ENCODE measurements around the gene IQCF6. TPM values are rescaled to one million over a fixed set of nuclear protein-coding genes. Genes with fewer than 3 reads are reported as not detected.

Gene IQCF6
- total RNA-seq, 1 experiment from 2014 or later = not detected

- H3K79me2 ChIP-seq (ENCODE audit: low read depth) = no peaks in the 10 kb centered on the region
- H3K27me3 ChIP-seq (ENCODE audit: insufficient read depth, low read depth) = peaks cover 11% of the 10 kb centered on the region; the same call in 1 of the 2 replicates
- DNase-seq = no peak
- H3K9me3 ChIP-seq (ENCODE audit: insufficient read depth, low read depth) = no peaks in the 10 kb centered on the region
- H2AFZ ChIP-seq = no peak overlapping the region
- POLR2A ChIA-PET (ENCODE audit: unreplicated experiment) = no interaction called here
- no peak overlapping the region for H3K4me2 ChIP-seq
- no peaks in the 10 kb centered on the region for H3F3A ChIP-seq (ENCODE audit: insufficient read depth, low read depth)
- no peaks in the 10 kb centered on the region for H3K36me3 ChIP-seq (ENCODE audit: low read depth)
- H3K27ac ChIP-seq = no peak overlapping the region
- H3K9me2 ChIP-seq (ENCODE audit: insufficient read depth) = no peaks in the 10 kb centered on the region
- TF ChIP-seq, protein P1, sequence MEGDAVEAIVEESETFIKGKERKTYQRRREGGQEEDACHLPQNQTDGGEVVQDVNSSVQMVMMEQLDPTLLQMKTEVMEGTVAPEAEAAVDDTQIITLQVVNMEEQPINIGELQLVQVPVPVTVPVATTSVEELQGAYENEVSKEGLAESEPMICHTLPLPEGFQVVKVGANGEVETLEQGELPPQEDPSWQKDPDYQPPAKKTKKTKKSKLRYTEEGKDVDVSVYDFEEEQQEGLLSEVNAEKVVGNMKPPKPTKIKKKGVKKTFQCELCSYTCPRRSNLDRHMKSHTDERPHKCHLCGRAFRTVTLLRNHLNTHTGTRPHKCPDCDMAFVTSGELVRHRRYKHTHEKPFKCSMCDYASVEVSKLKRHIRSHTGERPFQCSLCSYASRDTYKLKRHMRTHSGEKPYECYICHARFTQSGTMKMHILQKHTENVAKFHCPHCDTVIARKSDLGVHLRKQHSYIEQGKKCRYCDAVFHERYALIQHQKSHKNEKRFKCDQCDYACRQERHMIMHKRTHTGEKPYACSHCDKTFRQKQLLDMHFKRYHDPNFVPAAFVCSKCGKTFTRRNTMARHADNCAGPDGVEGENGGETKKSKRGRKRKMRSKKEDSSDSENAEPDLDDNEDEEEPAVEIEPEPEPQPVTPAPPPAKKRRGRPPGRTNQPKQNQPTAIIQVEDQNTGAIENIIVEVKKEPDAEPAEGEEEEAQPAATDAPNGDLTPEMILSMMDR (conservative IDR thresholded peaks at IDR 0.05) = no peak
- no peak for TF ChIP-seq EZH2 (IDR thresholded peaks at IDR 0.05; ENCODE audit: low read depth)
- no TSS peak for BruUV-seq (replicated peaks)
- no peaks in the 10 kb centered on the region for H3K4me1 ChIP-seq (replicated peaks; ENCODE audit: insufficient read depth)
- intact Hi-C loops (cut with micrococcal nuclease; ENCODE audit: unreplicated experiment) = no loop called here
- CTCF ChIA-PET = interaction anchor here (0.6 kb wide), 2 partner anchors 14 to 135 kb away, joined by 3 to 4 read pairs; no protein-coding TSS in a partner anchor
- H3K4me3 ChIP-seq = no peak overlapping the region
- no peaks in the 10 kb centered on the region for H4K20me1 ChIP-seq (ENCODE audit: insufficient read depth)
Observed at GRCh38 chr3:51815614-51816013, 36.6 kb upstream of the IQCF6 start.

- TF ChIP-seq EZH2 (IDR thresholded peaks at IDR 0.05; ENCODE audit: low read depth) = no peak
- TF ChIP-seq, protein P1 (conservative IDR thresholded peaks at IDR 0.05) = no peak
- no peak for DNase-seq
- CTCF ChIA-PET = no interaction called here
- Histone ChIP-seq H3K9me2 (ENCODE audit: insufficient read depth) (no peaks in the 10 kb centered on the region), H3K4me1 (replicated peaks; ENCODE audit: insufficient read depth) (no peaks in the 10 kb centered on the region), H4K20me1 (ENCODE audit: insufficient read depth) (no peaks in the 10 kb centered on the region), H3K79me2 (ENCODE audit: low read depth) (no peaks in the 10 kb centered on the region), H3K4me2 (no peak overlapping the region), H2AFZ (no peak overlapping the region), H3F3A (ENCODE audit: insufficient read depth, low read depth) (no peaks in the 10 kb centered on the region), H3K9me3 (ENCODE audit: insufficient read depth, low read depth) (no peaks in the 10 kb centered on the region), H3K27ac (no peak overlapping the region), H3K36me3 (ENCODE audit: low read depth) (no peaks in the 10 kb centered on the region), H3K27me3 (ENCODE audit: insufficient read depth, low read depth) (peaks cover 11% of the 10 kb centered on the region; the same call in 1 of the 2 replicates), H3K4me3 (no peak overlapping the region)
- intact Hi-C loops (cut with micrococcal nuclease; ENCODE audit: unreplicated experiment) = no loop called here
- POLR2A ChIA-PET (ENCODE audit: unreplicated experiment) = no interaction called here
- no TSS peak for BruUV-seq (replicated peaks)
Observed at GRCh38 chr3:51814034-51814433, 35.0 kb upstream of the IQCF6 start.

DNA sequence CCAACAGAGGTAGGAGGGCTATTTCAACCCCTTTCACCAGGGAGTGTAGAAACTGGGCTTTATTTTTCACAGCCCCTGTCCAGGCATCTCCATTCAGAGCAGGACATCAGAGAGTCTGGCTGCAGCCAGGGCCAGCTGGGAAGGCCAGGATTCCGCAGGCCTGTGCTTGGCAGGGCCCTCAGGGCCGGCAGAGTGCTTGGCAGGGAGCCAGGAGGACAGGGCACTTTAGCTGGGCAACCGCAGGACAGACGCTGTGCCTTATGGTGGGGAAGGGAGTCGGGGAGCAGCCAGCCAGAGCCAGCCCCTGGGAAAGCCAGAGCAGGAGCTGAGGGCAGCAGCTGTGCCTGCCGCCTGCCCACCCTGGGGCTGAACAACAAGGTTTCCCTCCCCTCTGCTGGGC lies 34.5 kb upstream of the IQCF6 start:
- Histone ChIP-seq H3F3A (ENCODE audit: insufficient read depth, low read depth) (no peaks in the 10 kb centered on the region), H3K27me3 (ENCODE audit: insufficient read depth, low read depth) (peaks cover 11% of the 10 kb centered on the region; the same call in 1 of the 2 replicates), H3K79me2 (ENCODE audit: low read depth) (no peaks in the 10 kb centered on the region), H3K4me2 (no peak overlapping the region), H3K9me2 (ENCODE audit: insufficient read depth) (no peaks in the 10 kb centered on the region), H3K4me1 (replicated peaks; ENCODE audit: insufficient read depth) (no peaks in the 10 kb centered on the region), H3K4me3 (no peak overlapping the region), H3K27ac (no peak overlapping the region), H4K20me1 (ENCODE audit: insufficient read depth) (no peaks in the 10 kb centered on the region), H2AFZ (no peak overlapping the region), H3K9me3 (ENCODE audit: insufficient read depth, low read depth) (no peaks in the 10 kb centered on the region), H3K36me3 (ENCODE audit: low read depth) (no peaks in the 10 kb centered on the region)
- ChIA-PET CTCF (no interaction called here), POLR2A (ENCODE audit: unreplicated experiment) (no interaction called here)
- intact Hi-C loops (cut with micrococcal nuclease; ENCODE audit: unreplicated experiment) = no loop called here
- TF ChIP-seq, protein P1 (conservative IDR thresholded peaks at IDR 0.05) = no peak
- no peak for TF ChIP-seq EZH2 (IDR thresholded peaks at IDR 0.05; ENCODE audit: low read depth)
- no TSS peak for BruUV-seq (replicated peaks)
- no peak for DNase-seq

Measured in PC-9 (cell line).